Loucy (cell line): ENCODE results near the gene SDS.

ENCODE experiments used
- H2AFZ ChIP-seq: fragments of 200-600 bp; sonication (generic); 2 replicates; pipeline ENCODE4 v1.6.0; 2016; ENCODE audit warnings: antibody characterized with exemption, mild to moderate bottlenecking, low read length, moderate library complexity
- H3F3A ChIP-seq: fragments of 200-600 bp; 2 replicates; pipeline ENCODE4 v1.6.0; 2016; ENCODE audit warnings: antibody characterized with exemption, low read depth, mild to moderate bottlenecking
- H3K27me3 ChIP-seq: fragments of 200-600 bp; sonication (generic); 2 replicates; pipeline ENCODE4 v1.6.1; 2014; ENCODE audit warnings: low read length, mild to moderate bottlenecking; ENCODE audit not compliant: insufficient read depth, poor library complexity, severe bottlenecking
- H3K36me3 ChIP-seq: fragments of 200-600 bp; sonication (generic); 2 replicates; pipeline ENCODE4 v1.6.1; 2016; ENCODE audit warnings: low read length; ENCODE audit not compliant: insufficient read depth
- H3K4me1 ChIP-seq: fragments of 200-600 bp; sonication (generic); 2 replicates; pipeline ENCODE4 v1.5.1; 2014; ENCODE audit warnings: low read length, mild to moderate bottlenecking; ENCODE audit not compliant: insufficient read depth, poor library complexity, severe bottlenecking
- H3K4me2 ChIP-seq: fragments of 200-600 bp; sonication (generic); 2 replicates; pipeline ENCODE4 v1.6.0; 2014; ENCODE audit warnings: antibody characterized with exemption, low read length, low read depth, mild to moderate bottlenecking; ENCODE audit not compliant: poor library complexity, severe bottlenecking
- H3K4me3 ChIP-seq: fragments of 200-600 bp; sonication (generic); 2 replicates; pipeline ENCODE4 v1.5.1; 2014; ENCODE audit warnings: low read length, mild to moderate bottlenecking, mixed read lengths; ENCODE audit not compliant: poor library complexity, severe bottlenecking
- H3K79me2 ChIP-seq: fragments of 200-600 bp; sonication (generic); 2 replicates; pipeline ENCODE4 v1.6.1; 2014; ENCODE audit warnings: low read length; ENCODE audit not compliant: insufficient read depth
- H3K9ac ChIP-seq: fragments of 200-600 bp; sonication (generic); 2 replicates; pipeline ENCODE4 v1.6.0; 2014; ENCODE audit warnings: mild to moderate bottlenecking, low read depth, low read length, moderate library complexity; ENCODE audit not compliant: poor library complexity, severe bottlenecking
- H3K9me2 ChIP-seq: fragments of 200-600 bp; sonication (generic); replicated peaks from 2 replicates; pipeline ENCODE4 v1.6.1; 2016; ENCODE audit warnings: low read depth, low read length, mixed read lengths
- H3K9me3 ChIP-seq: fragments of 200-600 bp; sonication (generic); 2 replicates; pipeline ENCODE4 v1.6.1; 2014; ENCODE audit warnings: mild to moderate bottlenecking, antibody characterized with exemption, low read length, low read depth; ENCODE audit not compliant: insufficient read depth
- H4K20me1 ChIP-seq: fragments of 200-600 bp; sonication (generic); 2 replicates; pipeline ENCODE4 v1.6.0; 2014; ENCODE audit warnings: antibody characterized with exemption, low read length, mild to moderate bottlenecking; ENCODE audit not compliant: insufficient read depth, poor library complexity, severe bottlenecking
- CTCF ChIP-seq: fragments of 200-600 bp; sonication (generic); conservative IDR thresholded peaks from 2 replicates; pipeline ENCODE4 v1.5.1; 2014; ENCODE audit warnings: mild to moderate bottlenecking, antibody characterized with exemption, low read length
- EZH2phosphoT487 ChIP-seq: fragments of 200-600 bp; IDR thresholded peaks from 2 replicates; pipeline ENCODE4 v1.6.1; 2018; ENCODE audit warnings: antibody characterized with exemption, mild to moderate bottlenecking, moderate library complexity, borderline replicate concordance

SDS gene

GRCh38 chr12:113381220-113381619, 22.5 kb downstream of the SDS start:
- Histone ChIP-seq H3K4me2 (no peak overlapping the region), H3K36me3 (no peaks in the 10 kb centered on the region), H2AFZ (no peak overlapping the region), H4K20me1 (no peaks in the 10 kb centered on the region), H3F3A (no peaks in the 10 kb centered on the region), H3K9me3 (no peaks in the 10 kb centered on the region), H3K4me1 (no peaks in the 10 kb centered on the region), H3K79me2 (no peaks in the 10 kb centered on the region), H3K27me3 (no peaks in the 10 kb centered on the region), H3K4me3 (no peak overlapping the region), H3K9me2 (no peaks in the 10 kb centered on the region), H3K9ac (no peak overlapping the region)
- TF ChIP-seq EZH2phosphoT487: no peak
- no peak for TF ChIP-seq CTCF

GRCh38 chr12:113378291-113378690, 25.4 kb downstream of the SDS start:
- TF ChIP-seq CTCF (no peak), EZH2phosphoT487 (no peak)
- Histone ChIP-seq H3K36me3 (no peaks in the 10 kb centered on the region), H3K27me3 (no peaks in the 10 kb centered on the region), H4K20me1 (no peaks in the 10 kb centered on the region), H2AFZ (no peak overlapping the region), H3K4me3 (no peak overlapping the region), H3K4me2 (no peak overlapping the region), H3K79me2 (no peaks in the 10 kb centered on the region), H3K4me1 (no peaks in the 10 kb centered on the region), H3K9me2 (no peaks in the 10 kb centered on the region), H3K9me3 (no peaks in the 10 kb centered on the region), H3F3A (no peaks in the 10 kb centered on the region), H3K9ac (no peak overlapping the region)

- Histone ChIP-seq H3K9me3 (no peaks in the 10 kb centered on the region), H3K4me3 (no peak overlapping the region), H2AFZ (no peak overlapping the region), H3K9ac (no peak overlapping the region), H3K4me2 (no peak overlapping the region), H4K20me1 (no peaks in the 10 kb centered on the region), H3K9me2 (no peaks in the 10 kb centered on the region), H3K79me2 (no peaks in the 10 kb centered on the region), H3K27me3 (no peaks in the 10 kb centered on the region), H3K36me3 (no peaks in the 10 kb centered on the region), H3F3A (no peaks in the 10 kb centered on the region), H3K4me1 (no peaks in the 10 kb centered on the region)
- TF ChIP-seq CTCF (no peak), EZH2phosphoT487 (no peak)
Measured at GRCh38 chr12:113374823-113375428, 28.8 kb downstream of the SDS start.
